Stimulated activated CD8-positive, alpha-beta memory T cell treated with anti-CD3 and anti-CD28 coated beads, Interleukin-4, amount 100 ng/mL, for 4 hours (primary cell): ENCODE results near the gene ZNG1A.
"Not testable (repeated sequence)": the region's sequence is repeated elsewhere in the genome, so short reads cannot be mapped to it uniquely, and the experiment has no call there.

ENCODE experiments used
- DNase-seq, 2 donors: peaks; one replicate each; pipeline ENCODE4 v3.0.0-alpha.2; 2020; ENCODE audit warnings: low read depth in 2 of 2, low spot score in 1 of 2

The ZNG1A gene

DNA sequence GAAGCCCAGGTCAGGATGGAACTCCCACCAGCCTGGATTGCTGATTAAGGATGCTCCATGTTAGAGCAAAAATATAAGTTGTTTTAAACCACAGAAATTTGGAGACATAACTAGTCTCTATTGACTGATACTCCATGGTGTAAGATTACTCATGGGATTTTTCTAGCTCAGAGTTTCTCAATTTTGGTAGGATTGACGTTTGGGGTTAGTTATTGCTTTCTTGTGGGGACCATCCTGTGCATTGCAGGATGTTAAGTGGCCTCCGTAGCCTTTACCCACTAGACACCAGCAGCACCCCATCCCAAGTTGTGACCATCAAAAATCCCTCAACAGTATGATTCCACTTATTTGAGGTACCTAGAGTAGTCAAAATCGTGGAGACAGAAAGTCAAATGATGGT, 80.1 kb downstream of the ZNG1A start:
- not testable (repeated sequence) for DNase-seq

GRCh38 chr9:94992-95391, 83.9 kb downstream of the ZNG1A start:
- DNase-seq, result not testable (repeated sequence)

DNA sequence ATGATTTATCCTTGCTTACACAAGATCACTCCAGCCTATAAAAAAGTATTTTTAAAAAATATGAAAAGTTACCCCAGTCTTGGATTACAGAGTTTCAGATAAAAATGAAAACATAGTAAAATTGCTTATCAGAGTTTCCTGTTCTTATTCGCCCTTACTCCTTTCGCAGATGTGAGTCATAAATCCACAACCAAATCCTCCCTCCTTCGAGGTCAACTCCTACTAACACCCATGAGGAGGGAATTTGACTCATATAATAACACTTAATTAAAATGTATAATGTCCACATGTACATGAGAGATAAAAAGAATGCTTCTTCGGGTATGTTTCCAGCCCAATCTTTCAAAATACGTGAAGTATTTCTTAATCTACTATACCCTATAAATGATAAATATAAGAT, 84.5 kb downstream of the ZNG1A start:
- not testable (repeated sequence) for DNase-seq

- DNase-seq, result not testable (repeated sequence)
Observed at GRCh38 chr9:93909-94308, 84.9 kb downstream of the ZNG1A start.

DNA sequence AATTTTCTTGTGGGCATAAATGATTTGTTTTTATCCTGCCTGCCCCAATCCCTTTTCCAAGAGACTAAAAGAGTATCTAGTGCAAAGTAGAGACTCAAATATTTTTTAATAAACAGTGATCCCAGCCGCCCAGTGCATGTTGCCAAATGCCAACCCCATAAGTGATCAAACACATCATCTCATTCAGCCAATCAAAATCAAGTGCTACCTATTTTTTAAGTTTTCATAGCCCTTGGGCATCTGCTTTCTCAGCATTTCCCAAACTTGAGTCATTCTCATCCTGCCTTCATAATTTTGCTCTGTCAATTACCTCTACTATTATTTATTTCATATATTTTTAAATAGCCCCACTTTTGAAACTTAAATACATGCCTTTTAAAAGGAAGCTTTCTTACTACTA, 88.0 kb downstream of the ZNG1A start:
- not testable (repeated sequence) for DNase-seq

DNA sequence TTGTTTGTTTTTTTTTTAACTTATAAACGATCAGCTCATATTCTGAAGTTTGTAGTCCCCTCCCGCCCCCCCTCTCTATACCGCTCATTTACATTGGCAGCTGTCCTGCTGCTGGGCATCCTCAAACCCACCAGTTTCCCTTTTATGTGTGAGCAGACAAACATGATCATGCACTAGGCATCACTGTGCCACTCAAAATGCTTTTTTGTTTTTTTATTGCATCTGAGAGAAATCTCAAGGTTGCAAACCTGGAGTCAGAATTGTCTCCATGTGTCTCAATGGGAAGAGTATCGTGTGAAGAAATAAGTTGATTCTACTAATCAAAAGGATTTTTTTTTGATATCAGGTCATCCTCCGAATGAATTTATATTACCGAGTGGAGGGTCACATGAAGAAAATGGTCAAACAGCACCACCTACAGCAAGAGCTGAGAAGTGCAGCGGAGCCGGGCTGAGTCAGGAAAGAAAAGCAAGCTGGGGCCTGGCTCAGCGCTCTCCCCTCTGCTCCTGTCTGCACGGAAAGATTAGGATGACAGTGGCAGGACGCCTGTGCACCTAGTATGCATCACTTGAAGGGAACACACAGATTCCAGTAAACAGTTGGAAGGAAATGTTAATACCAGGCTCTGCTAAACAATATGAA, 90.3 kb downstream of the ZNG1A start:
- not testable (repeated sequence) for DNase-seq

DNA sequence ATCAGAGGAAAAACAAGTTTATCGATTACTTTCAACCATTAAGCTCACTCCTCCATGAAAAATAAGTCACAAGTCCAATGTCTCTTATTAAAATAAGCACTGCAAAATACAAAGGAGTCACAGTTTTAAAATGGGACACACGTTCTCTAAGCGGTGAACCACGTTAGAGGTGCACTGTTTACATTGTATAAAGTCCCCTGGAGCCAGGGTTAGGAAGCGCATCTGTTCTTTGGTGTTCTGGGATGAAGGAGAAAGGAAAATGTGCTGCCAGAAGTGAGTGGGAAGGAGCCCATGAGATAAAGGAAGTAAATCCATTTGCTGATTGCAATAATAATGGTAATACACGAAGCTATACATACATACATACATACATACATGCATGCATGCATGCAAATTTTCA, 91.0 kb downstream of the ZNG1A start:
- not testable (repeated sequence) for DNase-seq

DNA sequence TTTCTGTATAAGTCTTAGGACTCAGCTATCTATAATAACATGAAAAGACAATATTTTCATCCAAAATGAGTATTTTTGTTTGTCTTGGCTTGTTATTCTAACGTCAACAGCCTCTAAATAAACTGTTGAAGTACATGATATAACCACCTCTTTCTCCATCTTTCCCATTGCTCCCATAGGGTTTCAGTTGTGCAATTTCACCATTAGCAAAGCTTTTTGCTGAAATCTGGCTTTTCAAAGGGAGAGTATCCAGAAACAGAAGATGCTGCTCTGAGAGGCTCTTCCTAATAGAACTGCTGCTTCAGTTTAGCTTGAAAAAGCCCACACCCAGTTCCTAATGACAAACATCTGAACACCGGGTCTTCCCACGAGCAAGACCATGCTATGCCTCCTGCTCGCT, 91.8 kb downstream of the ZNG1A start:
- not testable (repeated sequence) for DNase-seq

GRCh38 chr9:86697-87096, 92.2 kb downstream of the ZNG1A start:
- DNase-seq, result not testable (repeated sequence)

GRCh38 chr9:82932-83689, 95.7 kb downstream of the ZNG1A start:
- DNase-seq, result not testable (repeated sequence)

DNA sequence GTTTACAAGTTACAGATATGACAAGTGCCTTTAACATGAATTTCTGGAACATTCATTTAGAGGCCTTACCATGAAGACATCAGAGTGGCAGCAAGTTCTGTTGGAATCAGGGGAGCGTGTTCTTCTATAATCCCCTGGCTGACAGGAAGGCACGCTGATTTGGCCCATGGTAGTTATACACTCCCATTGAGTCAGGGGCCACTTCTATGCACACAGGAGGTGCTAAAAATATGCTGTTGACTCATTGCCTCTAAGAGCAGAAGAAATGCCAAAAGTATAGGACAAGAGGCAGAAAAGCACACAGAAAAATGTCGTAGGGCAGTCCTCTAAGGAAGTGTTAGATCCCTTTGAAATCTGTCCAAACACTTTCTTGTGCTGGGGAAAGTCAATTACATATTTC, 100.5 kb downstream of the ZNG1A start:
- DNase-seq, result not testable (repeated sequence)

DNA sequence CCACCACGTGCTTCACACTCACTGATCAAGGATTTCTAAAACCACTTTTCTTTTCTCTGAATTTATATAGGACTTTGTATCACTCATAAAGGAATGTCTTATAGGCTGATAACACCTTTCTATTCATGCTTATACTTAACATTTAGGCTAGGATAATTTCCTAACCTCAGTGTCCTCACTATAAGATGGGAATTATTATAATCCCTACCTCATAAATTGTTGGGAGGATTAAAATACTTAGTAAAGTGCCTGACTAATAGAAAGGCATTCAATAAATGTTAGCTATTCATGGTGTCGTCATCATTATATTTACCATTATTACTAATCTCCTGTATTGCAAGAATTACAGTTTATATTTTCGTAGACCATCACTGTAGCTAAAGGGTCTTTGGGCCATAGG, 102.5 kb downstream of the ZNG1A start:
- not testable (repeated sequence) for DNase-seq

GRCh38 chr9:73900-74525, 104.8 kb downstream of the ZNG1A start:
- not testable (repeated sequence) for DNase-seq

- not testable (repeated sequence) for DNase-seq
Observed at GRCh38 chr9:73076-73899, 105.6 kb downstream of the ZNG1A start.
